ENCODE results near the gene PRC1. TPM values are rescaled to one million over a fixed set of nuclear protein-coding genes. Genes with fewer than 3 reads are reported as not detected.
A peak's percentile ranks its signal among the peaks of the same experiment; 100 is the strongest.

Gene PRC1
- total RNA-seq, 1 donor from 2014 or later = 56.9 TPM

DNA sequence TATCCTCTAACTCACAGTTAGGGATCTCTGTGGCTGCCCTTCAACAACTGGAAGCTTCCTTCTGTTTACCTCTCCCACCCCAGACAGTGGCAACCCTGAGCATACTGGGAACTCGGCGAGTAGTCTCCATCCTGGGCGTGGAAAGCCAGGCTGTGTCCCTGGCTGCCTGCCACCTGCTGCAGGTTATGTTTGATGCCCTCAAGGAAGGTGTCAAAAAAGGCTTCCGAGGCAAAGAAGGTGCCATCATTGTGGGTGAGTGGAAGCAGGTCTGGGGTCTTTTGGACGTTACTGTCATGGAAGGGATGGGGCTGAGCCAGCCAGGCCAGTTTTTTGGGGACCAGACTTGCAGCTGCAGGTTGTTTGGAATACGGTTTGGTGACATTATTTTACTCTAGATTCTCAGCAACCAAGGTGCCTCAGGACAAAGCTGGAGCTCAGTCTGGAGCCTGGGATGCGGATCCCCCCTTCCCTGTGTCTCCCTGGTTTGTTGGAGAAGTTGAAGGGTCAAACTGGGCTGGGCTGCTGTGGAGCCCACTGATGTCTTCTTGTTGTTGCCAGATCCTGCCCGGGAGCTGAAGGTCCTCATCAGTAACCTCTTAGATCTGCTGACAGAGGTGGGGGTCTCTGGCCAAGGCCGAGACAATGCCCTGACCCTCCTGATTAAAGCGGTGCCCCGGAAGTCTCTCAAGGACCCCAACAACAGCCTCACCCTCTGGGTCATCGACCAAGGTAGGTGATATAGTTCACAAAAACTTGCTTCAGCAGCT is 51.8 kb downstream of the PRC1 start:
- Mint-ChIP-seq H3K27ac (no peak overlapping the region), H3K27me3 (ENCODE audit: low read depth) (no peaks in the 10 kb centered on the region), H3K4me3 (no peak overlapping the region), H3K9me3 (no peaks in the 10 kb centered on the region), H3K36me3 (peaks cover 38% of the 10 kb centered on the region), H3K4me1 (no peaks in the 10 kb centered on the region)
- no peak for DNase-seq (ENCODE audit: low spot score in 2 of 2, unreplicated experiment in 2 of 2)
- TF ChIP-seq, protein P1, sequence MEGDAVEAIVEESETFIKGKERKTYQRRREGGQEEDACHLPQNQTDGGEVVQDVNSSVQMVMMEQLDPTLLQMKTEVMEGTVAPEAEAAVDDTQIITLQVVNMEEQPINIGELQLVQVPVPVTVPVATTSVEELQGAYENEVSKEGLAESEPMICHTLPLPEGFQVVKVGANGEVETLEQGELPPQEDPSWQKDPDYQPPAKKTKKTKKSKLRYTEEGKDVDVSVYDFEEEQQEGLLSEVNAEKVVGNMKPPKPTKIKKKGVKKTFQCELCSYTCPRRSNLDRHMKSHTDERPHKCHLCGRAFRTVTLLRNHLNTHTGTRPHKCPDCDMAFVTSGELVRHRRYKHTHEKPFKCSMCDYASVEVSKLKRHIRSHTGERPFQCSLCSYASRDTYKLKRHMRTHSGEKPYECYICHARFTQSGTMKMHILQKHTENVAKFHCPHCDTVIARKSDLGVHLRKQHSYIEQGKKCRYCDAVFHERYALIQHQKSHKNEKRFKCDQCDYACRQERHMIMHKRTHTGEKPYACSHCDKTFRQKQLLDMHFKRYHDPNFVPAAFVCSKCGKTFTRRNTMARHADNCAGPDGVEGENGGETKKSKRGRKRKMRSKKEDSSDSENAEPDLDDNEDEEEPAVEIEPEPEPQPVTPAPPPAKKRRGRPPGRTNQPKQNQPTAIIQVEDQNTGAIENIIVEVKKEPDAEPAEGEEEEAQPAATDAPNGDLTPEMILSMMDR (IDR thresholded peaks at IDR 0.05; ENCODE audit: unreplicated experiment) = no peak

- Mint-ChIP-seq H3K9me3 (no peaks in the 10 kb centered on the region), H3K4me3 (no peak overlapping the region), H3K4me1 (peaks cover 8% of the 10 kb centered on the region), H3K36me3 (peaks cover 38% of the 10 kb centered on the region), H3K27ac (no peak overlapping the region), H3K27me3 (ENCODE audit: low read depth) (no peaks in the 10 kb centered on the region)
- no peak for DNase-seq (ENCODE audit: low spot score in 2 of 2, unreplicated experiment in 2 of 2)
- TF ChIP-seq, protein P1 (IDR thresholded peaks at IDR 0.05; ENCODE audit: unreplicated experiment) = no peak
Observed at GRCh38 chr15:90941038-90941437, 53.3 kb downstream of the PRC1 start.

- H3K27ac Mint-ChIP-seq = no peak overlapping the region
- peaks cover 34% of the 10 kb centered on the region for H3K36me3 Mint-ChIP-seq
- peaks cover 12% of the 10 kb centered on the region for H3K4me1 Mint-ChIP-seq
- no peak for DNase-seq (ENCODE audit: low spot score in 2 of 2, unreplicated experiment in 2 of 2)
- no peaks in the 10 kb centered on the region for H3K9me3 Mint-ChIP-seq
- H3K4me3 Mint-ChIP-seq = no peak overlapping the region
- TF ChIP-seq, protein P1 (IDR thresholded peaks at IDR 0.05; ENCODE audit: unreplicated experiment) = no peak
- no peaks in the 10 kb centered on the region for H3K27me3 Mint-ChIP-seq (ENCODE audit: low read depth)
Observed at GRCh38 chr15:90939756-90940155, 54.6 kb downstream of the PRC1 start.

DNA sequence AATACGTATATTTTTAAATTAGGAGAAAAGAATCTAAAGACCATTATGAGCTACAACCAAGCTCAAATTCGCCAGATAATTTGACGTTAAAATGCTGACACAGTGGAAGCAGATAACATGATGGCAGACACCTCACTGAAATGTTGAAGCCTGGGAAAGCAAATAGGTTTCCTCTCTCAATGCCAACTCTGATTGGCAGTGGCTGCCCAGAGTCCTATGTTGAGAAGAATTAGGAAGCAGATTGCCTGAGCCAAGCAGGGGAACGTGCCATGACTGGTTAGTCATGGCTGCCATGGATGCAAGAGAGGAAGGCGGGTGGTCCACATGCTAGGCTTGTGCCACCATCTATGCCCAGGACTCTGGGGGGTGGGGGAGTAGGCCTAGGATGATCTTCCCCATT is 56.1 kb downstream of the PRC1 start:
- Mint-ChIP-seq H3K9me3 (no peaks in the 10 kb centered on the region), H3K27me3 (ENCODE audit: low read depth) (no peaks in the 10 kb centered on the region), H3K4me3 (no peak overlapping the region), H3K36me3 (peaks cover 28% of the 10 kb centered on the region), H3K4me1 (peaks cover 17% of the 10 kb centered on the region), H3K27ac (no peak overlapping the region)
- TF ChIP-seq, protein P1 (IDR thresholded peaks at IDR 0.05; ENCODE audit: unreplicated experiment) = no peak
- DNase-seq (ENCODE audit: low spot score in 2 of 2, unreplicated experiment in 2 of 2) = no peak

GRCh38 chr15:90936823-90937222 is 57.5 kb downstream of the PRC1 start:
- Mint-ChIP-seq H3K4me1 (peaks cover 21% of the 10 kb centered on the region), H3K4me3 (peak overlapping the region; percentile 86), H3K9me3 (no peaks in the 10 kb centered on the region), H3K36me3 (peaks cover 21% of the 10 kb centered on the region), H3K27me3 (ENCODE audit: low read depth) (no peaks in the 10 kb centered on the region), H3K27ac (no peak overlapping the region)
- TF ChIP-seq, protein P1 (IDR thresholded peaks at IDR 0.05; ENCODE audit: unreplicated experiment) = no peak
- DNase-seq (ENCODE audit: low spot score in 2 of 2, unreplicated experiment in 2 of 2) = no peak
